Measurements from ENCODE around the gene C21orf91.
"Not testable (repeated sequence)": the region's sequence is repeated elsewhere in the genome, so short reads cannot be mapped to it uniquely, and the experiment has no call there.

Gene C21orf91

GRCh38 chr21:17779980-17780379, 39.2 kb downstream of the C21orf91 start:
- DNase-seq (ENCODE audit: extremely low read depth in 1 of 2, low read depth in 1 of 2): no peak

GRCh38 chr21:17779496-17779895, 39.7 kb downstream of the C21orf91 start:
- DNase-seq (ENCODE audit: extremely low read depth in 1 of 2, low read depth in 1 of 2): no peak

- DNase-seq (ENCODE audit: extremely low read depth in 1 of 2, low read depth in 1 of 2): no peak
Measured at GRCh38 chr21:17777072-17777765, 41.9 kb downstream of the C21orf91 start.

GRCh38 chr21:17775431-17776126, 43.6 kb downstream of the C21orf91 start:
- DNase-seq (ENCODE audit: extremely low read depth in 1 of 2, low read depth in 1 of 2): peak; percentile 40 to 48

GRCh38 chr21:17775021-17775420, 44.1 kb downstream of the C21orf91 start:
- not testable (repeated sequence) for DNase-seq (ENCODE audit: extremely low read depth in 1 of 2, low read depth in 1 of 2)

- no peak for DNase-seq (ENCODE audit: extremely low read depth in 1 of 2, low read depth in 1 of 2)
Measured at GRCh38 chr21:17769447-17769845, 49.7 kb downstream of the C21orf91 start.

- no peak for DNase-seq (ENCODE audit: extremely low read depth in 1 of 2, low read depth in 1 of 2)
Measured at GRCh38 chr21:17768840-17769446, 50.2 kb downstream of the C21orf91 start.

GRCh38 chr21:17765207-17765606, 53.9 kb downstream of the C21orf91 start:
- DNase-seq (ENCODE audit: extremely low read depth in 1 of 2, low read depth in 1 of 2): no peak

- no peak for DNase-seq (ENCODE audit: extremely low read depth in 1 of 2, low read depth in 1 of 2)
Measured at GRCh38 chr21:17763288-17764037, 55.7 kb downstream of the C21orf91 start.

GRCh38 chr21:17759511-17760178, 59.5 kb downstream of the C21orf91 start:
- no peak for DNase-seq (ENCODE audit: extremely low read depth in 1 of 2, low read depth in 1 of 2)

GRCh38 chr21:17758683-17759082, 60.5 kb downstream of the C21orf91 start:
- no peak for DNase-seq (ENCODE audit: extremely low read depth in 1 of 2, low read depth in 1 of 2)

GRCh38 chr21:17757671-17758070, 61.5 kb downstream of the C21orf91 start:
- DNase-seq (ENCODE audit: extremely low read depth in 1 of 2, low read depth in 1 of 2): no peak

GRCh38 chr21:17753736-17754135, 65.4 kb downstream of the C21orf91 start:
- DNase-seq (ENCODE audit: extremely low read depth in 1 of 2, low read depth in 1 of 2): no peak

GRCh38 chr21:17752171-17752570, 67.0 kb downstream of the C21orf91 start:
- no peak for DNase-seq (ENCODE audit: extremely low read depth in 1 of 2, low read depth in 1 of 2)

GRCh38 chr21:17746920-17747319, 72.2 kb downstream of the C21orf91 start:
- no peak for DNase-seq (ENCODE audit: extremely low read depth in 1 of 2, low read depth in 1 of 2)

- DNase-seq (ENCODE audit: extremely low read depth in 1 of 2, low read depth in 1 of 2): no peak
Measured at GRCh38 chr21:17745086-17745485, 74.1 kb downstream of the C21orf91 start.

- DNase-seq (ENCODE audit: extremely low read depth in 1 of 2, low read depth in 1 of 2): no peak
Measured at GRCh38 chr21:17742940-17743592, 76.1 kb downstream of the C21orf91 start.

GRCh38 chr21:17742181-17742580, 77.0 kb downstream of the C21orf91 start:
- DNase-seq (ENCODE audit: extremely low read depth in 1 of 2, low read depth in 1 of 2): no peak
